Measurements from ENCODE around the gene TMEM86B.
"Not testable (repeated sequence)": the region's sequence is repeated elsewhere in the genome, so short reads cannot be mapped to it uniquely, and the experiment has no call there.

The TMEM86B gene

GRCh38 chr19:55202199-55202598 lies 26.4 kb downstream of the TMEM86B start:
- not testable (repeated sequence) for H3K9me3 ChIP-seq (ENCODE audit: control insufficient read depth in 1 of 2, low read length in 2 of 2); H3K27me3 ChIP-seq (ENCODE audit: control insufficient read depth in 1 of 2, insufficient read depth in 2 of 2, low read length in 2 of 2); H3K9ac ChIP-seq (ENCODE audit: low read depth in 1 of 2, low read length in 2 of 2); H3K27ac ChIP-seq (ENCODE audit: low read depth, low read length); H3K4me1 ChIP-seq (ENCODE audit: control insufficient read depth in 1 of 2, insufficient read depth in 2 of 2, low read length in 2 of 2); H3K4me3 ChIP-seq (ENCODE audit: low read depth in 1 of 2, low read length in 2 of 2)
- H3K36me3 ChIP-seq (ENCODE audit: control insufficient read depth in 1 of 2, insufficient read depth in 2 of 2, low read length in 2 of 2) = peaks cover 28 to 70% of the 10 kb centered on the region in 2 donors

- Histone ChIP-seq H3K9ac (ENCODE audit: low read depth in 1 of 2, low read length in 2 of 2) (no peak overlapping the region), H3K36me3 (ENCODE audit: control insufficient read depth in 1 of 2, insufficient read depth in 2 of 2, low read length in 2 of 2) (peaks cover 31 to 71% of the 10 kb centered on the region in 2 donors), H3K27me3 (ENCODE audit: control insufficient read depth in 1 of 2, insufficient read depth in 2 of 2, low read length in 2 of 2) (no peaks in the 10 kb centered on the region)
Observed at GRCh38 chr19:55199620-55200204, 28.9 kb downstream of the TMEM86B start.

GRCh38 chr19:55198651-55199050 lies 29.9 kb downstream of the TMEM86B start:
- no peaks in the 10 kb centered on the region for H3K4me1 ChIP-seq (ENCODE audit: control insufficient read depth in 1 of 2, insufficient read depth in 2 of 2, low read length in 2 of 2)
- no peak overlapping the region for H3K27ac ChIP-seq (ENCODE audit: low read depth, low read length)
- peaks cover 32 to 65% of the 10 kb centered on the region in 2 donors for H3K36me3 ChIP-seq (ENCODE audit: control insufficient read depth in 1 of 2, insufficient read depth in 2 of 2, low read length in 2 of 2)
- no peak overlapping the region for H3K4me3 ChIP-seq (ENCODE audit: low read depth in 1 of 2, low read length in 2 of 2)
- no peak overlapping the region for H3K9ac ChIP-seq (ENCODE audit: low read depth in 1 of 2, low read length in 2 of 2)
- H3K9me3 ChIP-seq (ENCODE audit: control insufficient read depth in 1 of 2, low read length in 2 of 2) = no peaks in the 10 kb centered on the region
- H3K27me3 ChIP-seq (ENCODE audit: control insufficient read depth in 1 of 2, insufficient read depth in 2 of 2, low read length in 2 of 2) = no peaks in the 10 kb centered on the region

More at GRCh38 chr19:55199620-55200204, 28.9 kb downstream of the TMEM86B start:
- H3K4me1 ChIP-seq (ENCODE audit: control insufficient read depth in 1 of 2, insufficient read depth in 2 of 2, low read length in 2 of 2) = no peaks in the 10 kb centered on the region
- H3K27ac ChIP-seq (ENCODE audit: low read depth, low read length) = no peak overlapping the region
- H3K9me3 ChIP-seq (ENCODE audit: control insufficient read depth in 1 of 2, low read length in 2 of 2) = no peaks in the 10 kb centered on the region
- H3K4me3 ChIP-seq (ENCODE audit: low read depth in 1 of 2, low read length in 2 of 2) = no peak overlapping the region

- no peaks in the 10 kb centered on the region for H3K4me1 ChIP-seq (ENCODE audit: control insufficient read depth in 1 of 2, insufficient read depth in 2 of 2, low read length in 2 of 2)
Observed at GRCh38 chr19:55197528-55197927, 31.0 kb downstream of the TMEM86B start.

GRCh38 chr19:55196803-55197202 lies 31.8 kb downstream of the TMEM86B start:
- no peak overlapping the region for H3K9ac ChIP-seq (ENCODE audit: low read depth in 1 of 2, low read length in 2 of 2)
- no peak overlapping the region for H3K4me3 ChIP-seq (ENCODE audit: low read depth in 1 of 2, low read length in 2 of 2)
- peaks cover 30 to 61% of the 10 kb centered on the region in 2 donors for H3K36me3 ChIP-seq (ENCODE audit: control insufficient read depth in 1 of 2, insufficient read depth in 2 of 2, low read length in 2 of 2)
- no peak overlapping the region for H3K27ac ChIP-seq (ENCODE audit: low read depth, low read length)
- no peaks in the 10 kb centered on the region for H3K27me3 ChIP-seq (ENCODE audit: control insufficient read depth in 1 of 2, insufficient read depth in 2 of 2, low read length in 2 of 2)
- H3K9me3 ChIP-seq (ENCODE audit: control insufficient read depth in 1 of 2, low read length in 2 of 2) = no peaks in the 10 kb centered on the region
- H3K4me1 ChIP-seq (ENCODE audit: control insufficient read depth in 1 of 2, insufficient read depth in 2 of 2, low read length in 2 of 2) = no peaks in the 10 kb centered on the region

More at GRCh38 chr19:55197528-55197927, 31.0 kb downstream of the TMEM86B start:
- Histone ChIP-seq H3K36me3 (ENCODE audit: control insufficient read depth in 1 of 2, insufficient read depth in 2 of 2, low read length in 2 of 2) (peaks cover 32 to 65% of the 10 kb centered on the region in 2 donors), H3K27me3 (ENCODE audit: control insufficient read depth in 1 of 2, insufficient read depth in 2 of 2, low read length in 2 of 2) (no peaks in the 10 kb centered on the region), H3K27ac (ENCODE audit: low read depth, low read length) (no peak overlapping the region), H3K4me3 (ENCODE audit: low read depth in 1 of 2, low read length in 2 of 2) (no peak overlapping the region), H3K9ac (ENCODE audit: low read depth in 1 of 2, low read length in 2 of 2) (no peak overlapping the region), H3K9me3 (ENCODE audit: control insufficient read depth in 1 of 2, low read length in 2 of 2) (no peaks in the 10 kb centered on the region)

- Histone ChIP-seq H3K27ac (ENCODE audit: low read depth, low read length) (no peak overlapping the region), H3K9me3 (ENCODE audit: control insufficient read depth in 1 of 2, low read length in 2 of 2) (no peaks in the 10 kb centered on the region), H3K36me3 (ENCODE audit: control insufficient read depth in 1 of 2, insufficient read depth in 2 of 2, low read length in 2 of 2) (peaks cover 17 to 45% of the 10 kb centered on the region in 2 donors), H3K4me1 (ENCODE audit: control insufficient read depth in 1 of 2, insufficient read depth in 2 of 2, low read length in 2 of 2) (no peaks in the 10 kb centered on the region), H3K27me3 (ENCODE audit: control insufficient read depth in 1 of 2, insufficient read depth in 2 of 2, low read length in 2 of 2) (no peaks in the 10 kb centered on the region), H3K4me3 (ENCODE audit: low read depth in 1 of 2, low read length in 2 of 2) (no peak overlapping the region), H3K9ac (ENCODE audit: low read depth in 1 of 2, low read length in 2 of 2) (no peak overlapping the region)
Observed at GRCh38 chr19:55193481-55193880, 35.1 kb downstream of the TMEM86B start.

GRCh38 chr19:55189403-55189835 lies 39.1 kb downstream of the TMEM86B start:
- no peaks in the 10 kb centered on the region for H3K9me3 ChIP-seq (ENCODE audit: control insufficient read depth in 1 of 2, low read length in 2 of 2)
- peaks cover 15 to 36% of the 10 kb centered on the region in 2 donors for H3K36me3 ChIP-seq (ENCODE audit: control insufficient read depth in 1 of 2, insufficient read depth in 2 of 2, low read length in 2 of 2)
- no peaks in the 10 kb centered on the region for H3K27me3 ChIP-seq (ENCODE audit: control insufficient read depth in 1 of 2, insufficient read depth in 2 of 2, low read length in 2 of 2)
- no peak overlapping the region for H3K4me3 ChIP-seq (ENCODE audit: low read depth in 1 of 2, low read length in 2 of 2)
- no peak overlapping the region for H3K9ac ChIP-seq (ENCODE audit: low read depth in 1 of 2, low read length in 2 of 2)
- H3K27ac ChIP-seq (ENCODE audit: low read depth, low read length) = no peak overlapping the region
- H3K4me1 ChIP-seq (ENCODE audit: control insufficient read depth in 1 of 2, insufficient read depth in 2 of 2, low read length in 2 of 2) = no peaks in the 10 kb centered on the region

- Histone ChIP-seq H3K9ac (ENCODE audit: low read depth in 1 of 2, low read length in 2 of 2) (no peak overlapping the region), H3K36me3 (ENCODE audit: control insufficient read depth in 1 of 2, insufficient read depth in 2 of 2, low read length in 2 of 2) (peaks cover 10 to 34% of the 10 kb centered on the region in 2 donors), H3K4me3 (ENCODE audit: low read depth in 1 of 2, low read length in 2 of 2) (no peak overlapping the region), H3K27me3 (ENCODE audit: control insufficient read depth in 1 of 2, insufficient read depth in 2 of 2, low read length in 2 of 2) (no peaks in the 10 kb centered on the region), H3K9me3 (ENCODE audit: control insufficient read depth in 1 of 2, low read length in 2 of 2) (no peaks in the 10 kb centered on the region), H3K27ac (ENCODE audit: low read depth, low read length) (no peak overlapping the region), H3K4me1 (ENCODE audit: control insufficient read depth in 1 of 2, insufficient read depth in 2 of 2, low read length in 2 of 2) (no peaks in the 10 kb centered on the region)
Observed at GRCh38 chr19:55188625-55189024, 39.9 kb downstream of the TMEM86B start.

- H3K9me3 ChIP-seq (ENCODE audit: control insufficient read depth in 1 of 2, low read length in 2 of 2) = no peaks in the 10 kb centered on the region
- peaks cover 15 to 39% of the 10 kb centered on the region in 2 donors for H3K36me3 ChIP-seq (ENCODE audit: control insufficient read depth in 1 of 2, insufficient read depth in 2 of 2, low read length in 2 of 2)
- no peaks in the 10 kb centered on the region for H3K4me1 ChIP-seq (ENCODE audit: control insufficient read depth in 1 of 2, insufficient read depth in 2 of 2, low read length in 2 of 2)
- H3K27me3 ChIP-seq (ENCODE audit: control insufficient read depth in 1 of 2, insufficient read depth in 2 of 2, low read length in 2 of 2) = peaks cover 0 to 8% of the 10 kb centered on the region in 2 donors
- no peak overlapping the region for H3K27ac ChIP-seq (ENCODE audit: low read depth, low read length)
- no peak overlapping the region for H3K9ac ChIP-seq (ENCODE audit: low read depth in 1 of 2, low read length in 2 of 2)
- no peak overlapping the region for H3K4me3 ChIP-seq (ENCODE audit: low read depth in 1 of 2, low read length in 2 of 2)
Observed at GRCh38 chr19:55186080-55186479, 42.5 kb downstream of the TMEM86B start.

GRCh38 chr19:55181740-55182139 lies 46.8 kb downstream of the TMEM86B start:
- H3K9me3 ChIP-seq (ENCODE audit: control insufficient read depth in 1 of 2, low read length in 2 of 2) = no peaks in the 10 kb centered on the region
- H3K4me3 ChIP-seq (ENCODE audit: low read depth in 1 of 2, low read length in 2 of 2) = no peak overlapping the region

More at GRCh38 chr19:55181740-55182139, 46.8 kb downstream of the TMEM86B start:
- peaks cover 5 to 11% of the 10 kb centered on the region in 2 donors for H3K4me1 ChIP-seq (ENCODE audit: control insufficient read depth in 1 of 2, insufficient read depth in 2 of 2, low read length in 2 of 2)
- H3K36me3 ChIP-seq (ENCODE audit: control insufficient read depth in 1 of 2, insufficient read depth in 2 of 2, low read length in 2 of 2) = peaks cover 15 to 37% of the 10 kb centered on the region in 2 donors
- H3K27me3 ChIP-seq (ENCODE audit: control insufficient read depth in 1 of 2, insufficient read depth in 2 of 2, low read length in 2 of 2) = peaks cover 7 to 27% of the 10 kb centered on the region in 2 donors
- H3K9ac ChIP-seq (ENCODE audit: low read depth in 1 of 2, low read length in 2 of 2) = no peak overlapping the region
- no peak overlapping the region for H3K27ac ChIP-seq (ENCODE audit: low read depth, low read length)
